ENCODE results near the gene HEPN1.

The HEPN1 gene

GRCh38 chr11:124899383-124900145, 19.5 kb upstream of the HEPN1 start:
- no peak for DNase-seq (ENCODE audit: low read depth)

GRCh38 chr11:124900464-124900863, 18.6 kb upstream of the HEPN1 start:
- DNase-seq (ENCODE audit: low read depth): no peak

GRCh38 chr11:124902616-124903015, 16.4 kb upstream of the HEPN1 start:
- DNase-seq (ENCODE audit: low read depth): no peak

GRCh38 chr11:124915541-124916369, 3.3 kb upstream of the HEPN1 start:
- DNase-seq (ENCODE audit: low read depth): no peak

GRCh38 chr11:124916370-124916710, 2.7 kb upstream of the HEPN1 start:
- DNase-seq (ENCODE audit: low read depth): no peak

- no peak for DNase-seq (ENCODE audit: low read depth)
Observed at GRCh38 chr11:124917115-124917637, 1.9 kb upstream of the HEPN1 start.

- DNase-seq (ENCODE audit: low read depth): no peak
Observed at GRCh38 chr11:124919898-124920297, 848 bp downstream of the HEPN1 start.

GRCh38 chr11:124920356-124920755, 1.3 kb downstream of the HEPN1 start:
- no peak for DNase-seq (ENCODE audit: low read depth)

GRCh38 chr11:124920870-124921609, 2.0 kb downstream of the HEPN1 start:
- peak; percentile 59 for DNase-seq (ENCODE audit: low read depth)

GRCh38 chr11:124922831-124923230, 3.8 kb downstream of the HEPN1 start:
- DNase-seq (ENCODE audit: low read depth): no peak

GRCh38 chr11:124923296-124923695, 4.2 kb downstream of the HEPN1 start:
- DNase-seq (ENCODE audit: low read depth): no peak

- DNase-seq (ENCODE audit: low read depth): no peak
Observed at GRCh38 chr11:124928942-124929665, 10.1 kb downstream of the HEPN1 start.

- DNase-seq (ENCODE audit: low read depth): no peak
Observed at GRCh38 chr11:124930799-124931198, 11.7 kb downstream of the HEPN1 start.

- DNase-seq (ENCODE audit: low read depth): no peak
Observed at GRCh38 chr11:124934862-124935547, 16.0 kb downstream of the HEPN1 start.

- no peak for DNase-seq (ENCODE audit: low read depth)
Observed at GRCh38 chr11:124935548-124936514, 16.8 kb downstream of the HEPN1 start, which contains the start of gene HEPACAM. TSS of gene HEPACAM (minus strand) at chr11:124936047. CDS start at chr11:124936006, 41 bp downstream.

GRCh38 chr11:124937336-124937935, 18.4 kb downstream of the HEPN1 start:
- no peak for DNase-seq (ENCODE audit: low read depth)

GRCh38 chr11:124938206-124938765, 19.2 kb downstream of the HEPN1 start:
- no peak for DNase-seq (ENCODE audit: low read depth)

- no peak for DNase-seq (ENCODE audit: low read depth)
Observed at GRCh38 chr11:124938970-124939369, 19.9 kb downstream of the HEPN1 start.

- no peak for DNase-seq (ENCODE audit: low read depth)
Observed at GRCh38 chr11:124941703-124942102, 22.7 kb downstream of the HEPN1 start.
